Cardiac septum (tissue), 1 donor: ENCODE measurements around the gene MRTFA. TPM values are rescaled to one million over a fixed set of nuclear protein-coding genes. Genes with fewer than 3 reads are reported as not detected.
"Not testable (repeated sequence)": the region's sequence is repeated elsewhere in the genome, so short reads cannot be mapped to it uniquely, and the experiment has no call there.

Source experiments
- DNase-seq: peaks from one replicate; pipeline ENCODE4 v3.0.0-alpha.2; 2020; ENCODE audit warnings: low spot score
- intact Hi-C: fragments of 100-400 bp; cut with DNase I; formaldehyde crosslinking; loops from one replicate; pipeline ENCODE4 v1.14.0; 2022
- total RNA-seq: library from RNA; stranded (reverse); fragmentation: NEBNext Ultra II Directional; extraction: Animal tissue kit (Norgen Biotek cat#: 25700); gene quantifications from one replicate; pipeline ENCODE4 v1.2.1, GENCODE V29; 2021
- donor health status: DM: no; HTN: no; CAD: no.

The MRTFA gene
- total RNA-seq, 1 donor from 2014 or later: 24.3 TPM

DNA sequence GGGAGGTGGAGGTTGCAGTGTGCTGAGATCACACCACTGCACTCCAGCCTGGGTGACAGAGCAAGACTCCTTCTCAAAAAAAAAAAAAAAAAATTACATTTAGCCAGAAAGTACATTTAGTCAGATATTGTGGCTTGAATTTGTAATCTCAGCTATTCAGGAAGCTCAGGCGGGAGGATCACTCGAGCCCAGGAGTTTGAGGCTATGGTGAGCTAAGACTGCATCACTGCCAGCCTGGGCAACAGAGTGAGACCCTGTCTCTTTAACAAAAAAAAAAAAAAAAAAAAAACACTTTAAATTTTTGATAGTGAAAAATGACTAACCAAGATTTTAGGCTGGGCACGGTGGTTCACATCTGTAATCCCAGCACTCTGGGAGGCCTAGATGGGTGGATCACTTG lies 27.3 kb downstream of the MRTFA start:
- no peak for DNase-seq
- intact Hi-C loops: no loop called here

DNA sequence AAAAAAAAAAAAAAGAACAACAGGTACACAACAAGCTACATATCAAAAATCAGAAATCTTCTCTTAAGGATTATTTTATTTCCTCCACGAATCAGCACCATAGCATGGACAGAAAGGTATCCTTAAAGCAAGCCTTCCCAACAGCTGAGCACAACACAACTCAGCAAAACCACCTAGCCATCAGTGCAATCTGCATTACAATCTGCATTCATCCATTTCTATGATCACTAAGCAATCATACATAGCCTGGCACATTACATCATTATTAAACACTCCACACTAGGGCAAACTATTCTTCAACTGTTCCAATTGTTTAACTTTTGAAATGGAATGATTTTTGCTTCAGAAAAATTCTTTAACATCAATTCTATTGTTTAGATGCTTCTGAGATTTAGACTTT lies 29.0 kb downstream of the MRTFA start:
- intact Hi-C loops: no loop called here
- DNase-seq: no peak

DNA sequence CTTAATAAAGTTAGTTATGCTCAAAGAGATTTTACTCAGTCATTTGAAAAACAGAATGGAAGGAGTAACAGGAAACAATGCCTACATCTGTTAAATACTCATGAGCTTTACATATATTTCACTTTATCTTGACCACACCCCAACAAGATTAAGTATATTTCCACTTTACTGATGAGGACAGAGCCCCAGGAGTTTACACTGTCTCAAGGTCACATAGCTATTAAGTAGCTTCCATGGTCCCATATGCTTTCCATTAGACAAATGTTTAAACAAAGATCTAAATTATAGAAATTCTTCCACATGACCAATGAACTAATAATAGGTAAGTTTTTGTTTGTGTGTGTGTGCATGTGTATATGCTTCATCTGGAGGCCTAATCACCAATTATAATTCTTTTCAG lies 30.2 kb downstream of the MRTFA start:
- intact Hi-C loops: no loop called here
- no peak for DNase-seq

DNA sequence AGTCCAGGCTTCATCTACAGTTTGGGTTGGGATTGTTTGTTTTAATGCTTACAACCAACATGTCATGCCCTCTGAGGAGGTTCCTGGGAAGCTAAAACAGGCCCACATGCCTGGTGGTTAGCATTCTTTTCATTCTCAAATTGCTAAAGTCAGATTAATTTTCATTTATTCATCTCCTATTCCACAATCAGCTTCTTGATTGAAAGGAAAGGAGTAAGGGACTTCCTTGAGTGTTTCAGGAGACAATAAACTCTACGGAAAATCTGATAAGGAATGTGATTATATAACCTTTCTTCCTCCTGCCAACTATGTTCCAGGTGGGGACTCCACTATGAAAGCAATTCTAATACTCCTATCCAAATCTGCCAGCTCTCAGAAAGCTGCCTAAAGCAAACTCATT lies 30.8 kb downstream of the MRTFA start:
- intact Hi-C loops: no loop called here
- no peak for DNase-seq

DNA sequence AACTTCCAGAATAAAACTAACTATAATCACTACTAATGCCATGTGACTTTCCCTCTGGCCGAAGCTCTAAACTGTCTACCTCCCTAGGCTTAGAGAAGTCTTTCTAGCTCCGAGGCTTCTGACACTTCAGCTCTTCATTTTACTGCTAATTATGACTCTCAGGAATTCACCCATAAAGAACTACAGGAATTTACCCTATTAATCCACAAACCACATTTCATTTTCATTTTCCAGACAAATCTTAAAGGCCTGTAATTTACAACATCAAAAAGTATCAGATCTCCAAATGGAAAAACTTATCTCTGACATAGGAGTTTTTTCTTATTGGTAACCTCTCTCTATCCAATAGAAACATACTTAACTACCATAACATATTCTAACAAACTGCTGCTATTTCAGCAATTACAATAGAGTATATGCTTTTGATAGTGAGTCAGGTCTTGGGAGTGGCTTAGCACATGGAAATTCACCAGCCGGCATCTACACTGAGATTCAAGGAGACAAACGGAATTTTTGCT lies 33.4 kb downstream of the MRTFA start:
- no peak for DNase-seq
- intact Hi-C loops: no loop called here

DNA sequence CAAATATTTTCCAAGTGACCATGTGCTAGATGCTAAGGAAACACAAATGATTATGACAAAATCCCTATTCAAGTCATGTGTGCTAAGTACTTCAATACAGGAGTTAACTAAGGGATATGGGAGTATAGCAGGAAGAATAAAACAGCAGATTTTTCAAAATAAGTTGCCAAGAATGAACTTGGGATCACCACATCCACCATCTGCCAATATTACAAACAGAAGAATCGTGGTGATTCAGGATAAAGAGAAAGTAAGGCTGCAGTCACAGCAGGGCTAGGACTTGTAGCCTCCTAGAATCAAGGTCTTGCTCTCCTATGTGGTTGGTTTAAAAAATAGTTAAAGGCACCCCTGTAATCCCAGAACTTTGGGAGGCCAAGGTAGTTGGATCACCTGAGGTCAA lies 34.3 kb downstream of the MRTFA start:
- no peak for DNase-seq
- intact Hi-C loops: no loop called here

DNA sequence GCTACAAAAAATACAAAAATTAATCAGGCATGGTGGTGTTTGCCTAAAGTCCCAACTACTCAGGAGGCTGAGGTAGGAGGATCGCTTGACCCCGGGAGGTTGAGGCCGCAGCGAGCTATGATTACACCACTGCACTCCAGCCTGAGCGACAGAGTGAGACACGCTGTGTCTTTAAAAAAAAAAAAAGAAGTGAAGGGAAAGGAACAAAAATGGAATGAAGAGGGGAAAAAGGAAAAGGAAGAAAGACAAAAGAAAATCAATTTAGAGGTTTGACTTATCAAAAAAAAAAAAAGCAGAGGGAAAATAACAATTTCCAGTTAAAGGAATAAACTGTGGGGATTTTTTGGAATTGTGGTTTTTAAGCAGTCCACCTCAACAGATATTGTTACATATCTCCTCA lies 36.8 kb downstream of the MRTFA start:
- DNase-seq: no peak
- intact Hi-C loops: no loop called here

DNA sequence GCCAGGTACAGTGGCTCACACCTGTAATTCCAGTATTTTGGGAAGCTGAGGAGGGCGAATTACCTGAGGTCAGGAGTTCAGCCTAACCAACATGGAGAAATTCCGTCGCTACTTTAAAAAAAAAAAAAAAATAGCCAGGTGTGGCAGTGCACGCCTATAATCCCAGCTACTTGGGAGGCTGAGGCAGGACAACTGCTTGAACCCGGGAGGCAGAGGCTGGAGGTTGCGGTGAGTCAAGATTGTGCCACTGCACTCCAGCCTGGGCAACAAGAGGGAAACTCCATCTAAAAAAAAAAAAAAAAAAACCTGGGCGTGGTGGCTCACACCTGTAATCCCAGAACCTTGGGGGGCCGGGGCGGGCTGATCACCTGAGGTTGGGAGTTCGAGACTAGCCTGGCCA lies 37.8 kb downstream of the MRTFA start:
- DNase-seq, intact Hi-C loops: not testable (repeated sequence)

DNA sequence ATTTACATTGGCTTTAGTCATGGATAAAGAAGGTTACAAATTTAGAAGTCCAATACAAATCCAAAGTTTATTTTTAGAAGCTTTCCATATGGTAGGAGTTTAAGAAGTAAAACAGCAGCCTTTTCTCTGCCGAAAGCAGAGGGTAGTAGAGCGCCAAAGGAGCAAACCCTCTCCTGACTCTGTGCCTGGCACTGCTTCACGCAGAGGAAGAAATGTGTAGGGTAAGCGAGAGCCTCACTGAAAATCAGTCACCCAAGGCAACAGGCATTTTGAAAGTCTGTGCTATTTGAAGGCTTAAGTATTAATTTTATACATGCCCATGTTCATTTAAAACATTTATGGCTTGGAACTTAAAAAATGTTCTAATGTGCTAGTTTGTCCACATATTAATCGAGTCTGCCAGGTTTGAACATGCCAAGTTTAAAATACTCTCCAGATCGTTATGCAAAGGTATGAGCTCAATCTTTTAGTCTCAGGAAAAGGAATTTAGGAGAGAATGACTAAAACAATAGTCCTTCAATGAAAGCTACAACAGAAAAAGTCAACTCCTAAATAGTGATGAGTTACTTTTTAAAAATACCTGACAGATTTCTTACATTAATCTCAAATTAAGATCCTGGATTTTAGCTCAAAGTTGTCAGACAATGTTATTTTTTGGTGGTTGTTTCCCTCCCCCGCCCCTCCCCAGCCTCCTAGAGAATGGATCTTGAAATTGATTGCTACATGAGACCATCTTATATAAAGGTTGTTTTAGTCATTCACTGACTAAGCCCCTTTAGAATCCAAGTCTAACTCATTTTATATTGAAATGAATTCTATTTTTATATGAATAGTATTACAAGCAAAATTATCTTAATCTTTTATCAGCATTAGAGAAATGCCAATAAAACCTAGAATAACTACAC lies 38.7 kb downstream of the MRTFA start:
- intact Hi-C loops: no loop called here
- no peak for DNase-seq

DNA sequence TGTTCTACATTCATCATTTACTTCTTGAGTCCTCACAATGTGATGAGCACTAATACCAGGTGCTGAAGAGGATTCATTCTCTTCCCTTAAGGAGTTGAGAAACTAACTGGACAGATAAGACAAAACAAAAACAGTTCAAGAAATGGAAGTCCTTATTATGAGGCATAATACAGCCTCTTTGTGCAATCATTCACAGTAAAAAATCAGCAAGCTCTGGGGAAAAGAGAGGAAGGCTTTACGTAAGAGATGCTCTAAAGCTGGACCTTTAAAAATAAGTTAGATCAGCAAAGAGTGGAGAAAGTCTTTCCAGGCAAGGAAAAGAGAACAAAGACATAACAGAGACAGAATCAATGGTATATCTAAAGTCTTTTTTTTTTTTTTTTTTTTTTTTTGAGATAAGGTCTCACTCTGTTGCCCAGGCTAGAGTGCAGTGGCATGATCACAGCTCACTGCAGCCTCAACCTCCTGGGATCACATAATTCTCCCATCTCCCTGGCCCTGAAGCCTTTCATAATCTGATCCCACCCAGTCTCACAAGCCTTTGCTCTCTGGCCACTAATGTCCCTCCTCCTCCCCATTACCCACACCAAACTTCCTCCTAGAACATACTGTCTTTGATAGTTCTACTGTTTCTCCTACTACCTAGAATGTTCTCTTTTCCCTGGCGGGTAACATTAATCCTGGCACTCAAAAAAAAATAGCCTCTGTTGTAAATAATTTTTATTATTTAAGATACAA lies 40.9 kb downstream of the MRTFA start:
- intact Hi-C loops: no loop called here
- DNase-seq: no peak

DNA sequence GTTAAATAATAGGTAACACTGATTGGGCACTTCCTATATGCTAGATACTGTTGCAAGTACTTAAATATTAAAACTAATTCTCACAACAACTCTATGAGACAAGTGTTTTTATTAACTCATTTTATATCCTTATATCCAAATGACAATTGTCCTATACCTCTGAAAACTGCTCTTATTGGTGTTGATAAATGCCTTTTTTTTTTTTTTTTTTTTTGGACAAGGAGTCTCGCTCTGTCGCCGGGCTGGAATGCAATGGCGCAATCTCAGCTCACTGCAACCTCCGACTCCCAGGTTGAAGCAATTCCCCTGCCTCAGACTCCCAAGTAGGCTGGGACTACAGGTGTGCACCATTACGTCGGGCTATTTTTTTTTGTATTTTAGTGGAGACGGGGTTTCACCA lies 41.6 kb downstream of the MRTFA start:
- DNase-seq: no peak
- intact Hi-C loops: no loop called here

DNA sequence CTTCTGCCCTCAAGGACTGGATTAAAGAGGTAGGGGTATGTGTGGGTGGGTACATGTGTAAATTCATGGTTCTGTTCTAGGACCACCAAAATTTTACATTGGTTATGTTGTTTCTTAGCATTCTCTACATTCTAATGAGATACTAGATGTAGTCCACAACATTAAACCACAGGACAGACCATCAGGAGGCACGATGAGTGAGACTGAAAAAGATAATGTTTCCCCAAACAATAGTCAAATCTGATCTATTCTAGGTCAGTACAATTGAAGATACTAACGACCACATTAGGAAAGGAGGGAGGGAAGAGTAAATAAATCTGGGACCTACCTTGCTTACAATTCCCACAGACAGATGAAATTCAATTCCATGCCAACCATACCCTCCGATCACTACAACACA lies 42.2 kb downstream of the MRTFA start:
- intact Hi-C loops: no loop called here
- no peak for DNase-seq

DNA sequence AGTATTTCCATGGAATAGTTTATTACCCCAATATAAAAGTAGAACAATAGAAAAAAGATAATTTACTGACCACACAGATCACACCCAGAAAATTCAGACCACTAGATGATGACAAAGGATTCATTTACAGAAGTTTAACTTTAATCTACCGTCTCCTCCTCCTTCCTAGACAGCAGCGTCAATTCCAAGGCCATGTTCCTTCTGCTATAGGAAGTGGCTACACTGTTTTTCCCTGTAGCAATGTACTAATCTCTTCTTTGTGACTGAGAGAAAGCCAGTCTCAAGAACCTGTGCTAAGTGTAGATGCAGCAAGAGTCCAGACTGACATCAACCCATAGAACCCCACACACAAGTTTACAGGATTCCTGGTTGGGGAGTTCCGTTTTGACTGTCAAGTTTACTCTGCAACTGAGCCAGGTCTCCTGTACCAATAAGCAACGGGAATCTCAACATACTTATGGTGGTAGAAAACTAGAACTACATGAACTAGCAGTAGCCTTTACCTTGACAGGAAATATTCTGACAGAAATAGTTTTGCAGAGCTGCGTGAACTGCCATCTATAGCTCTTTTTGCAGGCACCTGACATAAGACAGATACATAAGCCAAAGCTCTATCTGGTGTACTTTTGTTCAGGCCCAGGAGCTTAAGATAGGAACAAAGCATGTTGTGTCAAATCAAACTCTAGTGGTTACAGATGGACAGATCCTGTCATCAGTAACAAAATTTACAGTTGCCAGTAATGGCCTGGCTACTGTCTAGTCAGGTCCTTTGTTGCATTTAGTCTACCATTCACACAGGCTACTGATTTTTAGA lies 42.9 kb downstream of the MRTFA start:
- intact Hi-C loops: no loop called here
- DNase-seq: no peak

DNA sequence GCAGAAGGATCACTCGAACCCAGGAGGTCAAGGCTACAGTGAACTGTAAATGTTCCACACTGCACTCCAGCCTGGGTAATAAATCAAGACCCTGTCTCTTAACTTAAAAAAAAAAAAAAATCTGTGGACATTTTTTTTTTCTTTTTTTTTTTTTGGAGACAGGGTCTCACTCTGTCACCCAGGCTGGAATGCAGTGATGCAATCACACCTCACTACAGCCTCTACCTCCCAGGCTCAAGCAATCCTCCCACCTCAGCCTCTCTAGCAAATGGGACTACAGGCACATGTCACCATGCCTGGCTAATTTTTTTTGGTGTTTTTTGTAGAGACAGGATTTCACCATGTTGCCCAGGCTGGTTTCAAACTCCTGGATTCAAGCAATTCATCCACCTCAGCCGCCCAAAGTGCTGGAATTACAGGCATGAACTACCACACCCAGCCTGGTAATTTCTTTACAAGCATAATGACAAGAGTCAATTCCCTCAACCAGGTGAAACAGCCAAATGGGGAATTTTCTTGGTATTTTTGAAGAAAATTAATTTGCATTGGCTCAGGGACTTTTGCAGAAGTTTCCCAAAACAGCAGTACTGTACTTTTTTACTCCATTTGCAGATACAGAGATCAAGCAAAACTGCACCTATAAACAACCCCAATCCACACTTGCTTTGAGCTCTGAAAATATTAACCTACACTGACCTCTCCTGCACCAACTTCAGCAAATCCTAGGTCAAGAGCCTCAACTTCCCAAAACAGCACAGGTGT lies 44.0 kb downstream of the MRTFA start:
- no peak for DNase-seq
- intact Hi-C loops: no loop called here

DNA sequence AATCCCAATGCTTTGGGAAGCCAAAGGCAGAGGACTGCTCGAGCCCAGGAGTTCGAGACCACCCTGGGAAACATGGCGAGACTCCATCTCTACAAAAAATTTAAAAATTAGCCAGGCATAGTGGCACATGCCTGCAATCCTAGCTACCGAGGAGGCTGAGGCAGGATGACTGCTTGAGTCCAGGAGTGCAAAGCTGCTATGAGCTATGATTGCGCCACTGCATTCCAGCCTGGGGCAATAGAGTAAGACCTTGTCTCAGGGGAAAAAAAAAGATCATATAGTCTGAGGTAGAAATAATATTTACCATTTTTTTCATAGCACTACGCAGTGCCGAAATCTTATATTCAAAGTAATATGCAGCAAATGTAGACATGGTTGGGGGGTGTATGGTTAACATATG lies 47.8 kb downstream of the MRTFA start:
- intact Hi-C loops: no loop called here
- no peak for DNase-seq

DNA sequence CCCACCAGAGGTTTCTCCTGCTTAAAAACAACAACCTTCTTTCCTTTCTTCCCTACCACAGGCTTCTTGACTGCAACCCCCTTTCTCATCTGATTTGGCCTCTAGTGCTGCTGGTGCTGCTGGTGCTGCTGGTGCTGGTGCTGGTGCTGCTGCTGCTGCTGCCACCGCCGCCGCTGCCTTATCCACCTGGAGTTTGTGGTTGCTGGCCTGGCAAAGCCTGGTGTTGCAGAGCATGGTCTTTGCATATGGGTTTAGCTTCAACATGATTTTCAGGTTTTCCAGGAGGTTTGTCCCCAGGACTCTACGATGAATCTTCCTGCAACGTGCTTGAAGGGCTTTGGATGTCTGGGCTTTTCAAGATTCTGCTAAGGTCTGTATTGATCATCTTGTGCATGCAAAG lies 49.7 kb downstream of the MRTFA start:
- intact Hi-C loops: no loop called here
- no peak for DNase-seq

DNA sequence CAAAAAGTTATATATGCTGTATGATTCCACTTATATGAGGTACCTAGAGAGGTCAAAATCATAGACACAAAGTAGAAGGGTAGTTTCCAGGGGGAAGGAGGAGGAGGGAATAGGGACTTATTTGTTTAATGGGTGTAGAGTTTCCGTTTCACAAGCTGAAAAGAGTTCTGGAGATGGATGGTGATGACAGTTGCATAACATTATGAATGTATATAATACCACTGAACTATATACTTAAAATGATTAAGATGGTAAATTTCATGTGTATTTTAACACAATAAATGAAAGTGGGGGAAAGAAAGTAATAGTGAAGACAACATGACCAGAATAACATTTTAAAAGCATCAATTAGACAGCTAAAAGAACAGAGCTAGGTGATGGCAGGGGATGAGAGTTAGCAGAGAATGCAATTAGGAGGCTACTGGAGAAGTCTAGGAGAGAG lies 51.2 kb downstream of the MRTFA start:
- intact Hi-C loops: no loop called here
- DNase-seq: no peak

DNA sequence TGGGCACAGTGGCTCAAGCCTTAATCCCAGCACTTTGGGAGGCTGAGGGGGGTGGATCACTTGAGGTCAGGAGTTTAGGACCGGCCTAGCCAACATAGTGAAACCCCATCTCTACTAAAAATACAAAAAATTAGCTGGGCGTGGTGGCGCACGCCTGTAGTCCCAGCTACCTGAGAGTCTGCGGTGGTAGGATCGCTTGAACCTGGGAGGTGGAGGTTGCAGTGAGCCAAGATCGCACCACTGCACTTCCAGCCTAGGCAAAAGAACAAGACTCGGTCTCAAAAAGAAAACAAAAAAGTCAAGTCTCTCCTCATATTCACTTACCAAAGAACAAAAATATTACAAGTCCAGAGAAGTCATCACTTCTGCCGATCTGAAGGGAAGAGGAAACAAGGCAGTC lies 51.8 kb downstream of the MRTFA start:
- intact Hi-C loops, DNase-seq: not testable (repeated sequence)

DNA sequence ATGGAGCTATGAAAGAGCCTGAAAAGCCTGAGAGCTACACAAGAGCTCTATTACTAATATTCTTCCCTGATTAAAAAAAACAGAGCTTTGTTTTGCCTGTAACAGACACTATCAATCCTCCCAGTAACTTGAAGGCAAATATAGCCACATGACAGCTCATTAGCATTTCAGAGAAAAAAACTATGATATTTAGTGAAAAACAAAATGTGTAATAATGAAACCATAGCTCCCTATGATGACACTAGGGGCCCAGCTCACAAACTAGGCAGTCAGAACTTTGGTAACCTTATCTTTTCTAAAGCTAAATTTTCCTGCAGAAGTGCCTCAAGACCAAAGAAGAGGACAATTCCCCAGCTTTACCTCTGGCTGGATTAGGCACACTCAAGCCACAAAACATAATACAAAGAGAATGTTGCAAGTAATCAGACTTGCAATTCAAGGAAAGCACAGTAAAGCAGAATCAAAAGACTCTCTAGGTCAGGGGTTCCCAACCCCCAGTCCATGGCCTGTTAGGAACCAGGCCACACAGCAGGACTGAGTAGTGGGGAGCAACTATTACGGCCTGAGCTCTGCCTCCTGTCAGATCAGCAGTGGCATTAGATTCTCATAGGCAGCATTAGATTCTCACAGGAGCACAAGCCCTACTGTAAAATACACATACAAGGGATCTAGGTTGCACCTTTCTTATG lies 53.3 kb downstream of the MRTFA start:
- no peak for DNase-seq
- intact Hi-C loops: no loop called here
